Hepatocyte (in vitro differentiated cells): ENCODE data around the gene CORO2B. TPM values are rescaled to one million over a fixed set of nuclear protein-coding genes. Genes with fewer than 3 reads are reported as not detected.

ENCODE experiments used
- DNase-seq: peaks from one replicate; pipeline ENCODE4 v3.0.0-alpha.2; 2016; ENCODE audit warnings: low spot score
- H2AFZ ChIP-seq: fragments of 200-600 bp; sonication (generic); 2 replicates; pipeline ENCODE4 v1.6.0; 2016; ENCODE audit warnings: antibody characterized with exemption, mild to moderate bottlenecking
- H3K27ac ChIP-seq: fragments of 200-600 bp; sonication (generic); 2 replicates; pipeline ENCODE4 v1.5.1; 2016; ENCODE audit warnings: mild to moderate bottlenecking
- H3K27me3 ChIP-seq: fragments of 200-600 bp; sonication (generic); 2 replicates; pipeline ENCODE4 v1.6.1; 2016
- H3K36me3 ChIP-seq: fragments of 200-600 bp; sonication (generic); replicated peaks from 2 replicates; pipeline ENCODE4 v1.5.1; 2016; ENCODE audit warnings: low read depth; ENCODE audit not compliant: insufficient read depth
- H3K4me1 ChIP-seq: fragments of 200-600 bp; sonication (generic); 2 replicates; pipeline ENCODE4 v1.5.1; 2016; ENCODE audit warnings: mild to moderate bottlenecking, moderate library complexity; ENCODE audit not compliant: insufficient read depth
- H3K4me2 ChIP-seq: fragments of 200-600 bp; sonication (generic); 2 replicates; pipeline ENCODE4 v1.6.0; 2016
- H3K4me3 ChIP-seq: fragments of 200-600 bp; sonication (generic); 2 replicates; pipeline ENCODE4 v1.5.1; 2016; ENCODE audit warnings: mild to moderate bottlenecking
- H3K79me2 ChIP-seq: fragments of 200-600 bp; sonication (generic); 2 replicates; pipeline ENCODE4 v1.6.0; 2017; ENCODE audit warnings: mild to moderate bottlenecking
- H3K9me2 ChIP-seq: fragments of 200-600 bp; sonication (generic); replicated peaks from 2 replicates; pipeline ENCODE4 v1.6.0; 2017; ENCODE audit warnings: mild to moderate bottlenecking; ENCODE audit not compliant: insufficient read depth
- H3K9me3 ChIP-seq: fragments of 200-600 bp; sonication (generic); 2 replicates; pipeline ENCODE4 v1.5.1; 2016; ENCODE audit warnings: low read depth, mild to moderate bottlenecking
- H4K20me1 ChIP-seq: fragments of 200-600 bp; sonication (generic); 2 replicates; pipeline ENCODE4 v1.6.0; 2016; ENCODE audit warnings: mild to moderate bottlenecking; ENCODE audit not compliant: insufficient read depth, poor library complexity, severe bottlenecking
- EZH2 ChIP-seq: fragments of 200-600 bp; sonication (generic); IDR thresholded peaks from 2 replicates; pipeline ENCODE4 v1.6.1; 2016; ENCODE audit warnings: antibody characterized with exemption, mild to moderate bottlenecking, borderline replicate concordance
- EZH2phosphoT487 ChIP-seq: fragments of 200-600 bp; sonication (generic); IDR thresholded peaks from one replicate; pipeline ENCODE4 v1.6.1; 2018; ENCODE audit warnings: antibody characterized with exemption, mild to moderate bottlenecking, low read depth, moderate library complexity; ENCODE audit not compliant: unreplicated experiment, severe bottlenecking
- WGBS: methylation state at CpG from one replicate; pipeline ENCODE4 v1.1.6; 2016; ENCODE audit warnings: low lambda C conversion rate; ENCODE audit errors: missing lambda C conversion rate; 5-methylcytosine and 5-hydroxymethylcytosine counted together
- polyA plus RNA-seq: library from polyadenylated mRNA; unstranded; fragments of >200 nt; fragmentation: Nextera tagmentation; extraction: Ambion mirVana; gene quantifications from 2 replicates; pipeline ENCODE4 v1.2.1, GENCODE V29; 2016
- total RNA-seq: library from RNA; depleted of rRNA; stranded (reverse); fragments of >200 nt; gene quantifications from 2 replicates; pipeline ENCODE4 v1.2.3, GENCODE V29; 2014
- TF ChIP-seq, protein P1 (sequence below): fragments of 200-600 bp; sonication (generic); IDR thresholded peaks from 2 replicates; pipeline ENCODE4 v1.5.1; 2016; ENCODE audit warnings: antibody characterized with exemption, mild to moderate bottlenecking; ENCODE audit not compliant: poor library complexity

CORO2B gene
- total and polyA plus RNA-seq, 2 experiments from 2014 or later: 2.9 to 5.1 TPM

DNA sequence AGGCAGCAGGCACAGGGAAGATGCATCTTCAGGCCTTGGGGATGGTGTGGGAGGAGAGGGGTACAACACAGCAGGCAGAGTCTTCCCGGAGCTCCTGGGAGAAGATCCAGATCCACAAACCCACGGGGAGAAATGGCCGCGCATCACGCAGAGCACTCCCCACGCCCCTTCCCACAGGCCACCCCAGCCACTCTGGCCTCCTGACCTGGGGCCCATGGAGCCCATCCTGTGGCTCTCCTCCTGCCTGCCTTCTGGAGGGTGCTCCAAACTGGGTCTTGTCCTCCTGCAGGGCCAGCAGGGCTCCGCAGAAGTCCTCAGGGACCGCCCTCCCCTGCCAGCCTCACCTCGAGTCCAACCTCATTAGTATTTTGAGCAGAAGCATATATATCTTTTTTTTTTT, 17.9 kb downstream of the CORO2B start:
- no peak overlapping the region for H3K4me3 ChIP-seq
- no peaks in the 10 kb centered on the region for H3K27me3 ChIP-seq
- DNase-seq: no peak
- H3K4me2 ChIP-seq: no peak overlapping the region
- no peaks in the 10 kb centered on the region for H3K9me3 ChIP-seq
- no peaks in the 10 kb centered on the region for H3K9me2 ChIP-seq
- no peaks in the 10 kb centered on the region for H3K36me3 ChIP-seq
- peaks cover 13% of the 10 kb centered on the region for H3K4me1 ChIP-seq
- no peaks in the 10 kb centered on the region for H3K79me2 ChIP-seq
- H3K27ac ChIP-seq: no peak overlapping the region
- no peak overlapping the region for H2AFZ ChIP-seq
- TF ChIP-seq EZH2phosphoT487 (no peak), EZH2 (no peak)
- TF ChIP-seq, protein P1, sequence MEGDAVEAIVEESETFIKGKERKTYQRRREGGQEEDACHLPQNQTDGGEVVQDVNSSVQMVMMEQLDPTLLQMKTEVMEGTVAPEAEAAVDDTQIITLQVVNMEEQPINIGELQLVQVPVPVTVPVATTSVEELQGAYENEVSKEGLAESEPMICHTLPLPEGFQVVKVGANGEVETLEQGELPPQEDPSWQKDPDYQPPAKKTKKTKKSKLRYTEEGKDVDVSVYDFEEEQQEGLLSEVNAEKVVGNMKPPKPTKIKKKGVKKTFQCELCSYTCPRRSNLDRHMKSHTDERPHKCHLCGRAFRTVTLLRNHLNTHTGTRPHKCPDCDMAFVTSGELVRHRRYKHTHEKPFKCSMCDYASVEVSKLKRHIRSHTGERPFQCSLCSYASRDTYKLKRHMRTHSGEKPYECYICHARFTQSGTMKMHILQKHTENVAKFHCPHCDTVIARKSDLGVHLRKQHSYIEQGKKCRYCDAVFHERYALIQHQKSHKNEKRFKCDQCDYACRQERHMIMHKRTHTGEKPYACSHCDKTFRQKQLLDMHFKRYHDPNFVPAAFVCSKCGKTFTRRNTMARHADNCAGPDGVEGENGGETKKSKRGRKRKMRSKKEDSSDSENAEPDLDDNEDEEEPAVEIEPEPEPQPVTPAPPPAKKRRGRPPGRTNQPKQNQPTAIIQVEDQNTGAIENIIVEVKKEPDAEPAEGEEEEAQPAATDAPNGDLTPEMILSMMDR: no peak
- WGBS: 91% methylated on average over 8 of the region's 9 CpGs
- no peaks in the 10 kb centered on the region for H4K20me1 ChIP-seq

DNA sequence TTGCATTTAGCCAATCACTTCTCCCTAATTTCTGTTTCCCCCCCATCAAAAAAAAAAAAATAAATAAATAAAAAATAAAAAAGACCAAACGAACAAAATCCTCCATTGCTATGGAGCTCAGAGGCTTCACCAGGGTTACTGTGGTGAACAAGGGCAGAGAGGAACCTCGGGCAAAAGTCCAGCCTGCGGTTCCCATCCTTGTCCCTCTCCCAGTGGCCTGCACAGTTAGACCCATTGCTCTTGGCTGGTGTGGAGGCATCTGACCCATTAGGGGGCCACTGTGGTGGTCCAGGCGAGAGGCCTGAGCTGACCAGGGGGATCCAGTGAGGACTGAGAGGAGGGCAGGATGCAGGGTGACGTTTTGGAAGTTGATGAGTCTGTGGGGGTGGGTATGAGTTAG, 18.8 kb downstream of the CORO2B start:
- Histone ChIP-seq H3K9me2 (no peaks in the 10 kb centered on the region), H3K27ac (no peak overlapping the region), H3K27me3 (no peaks in the 10 kb centered on the region), H3K4me3 (no peak overlapping the region), H3K9me3 (no peaks in the 10 kb centered on the region), H2AFZ (no peak overlapping the region), H4K20me1 (no peaks in the 10 kb centered on the region), H3K79me2 (no peaks in the 10 kb centered on the region), H3K4me2 (no peak overlapping the region), H3K4me1 (peaks cover 13% of the 10 kb centered on the region), H3K36me3 (no peaks in the 10 kb centered on the region)
- TF ChIP-seq, protein P1: no peak
- TF ChIP-seq EZH2phosphoT487: no peak
- TF ChIP-seq EZH2: no peak
- DNase-seq: no peak
- 93% methylated on average over 5 of the region's 5 CpGs for WGBS

DNA sequence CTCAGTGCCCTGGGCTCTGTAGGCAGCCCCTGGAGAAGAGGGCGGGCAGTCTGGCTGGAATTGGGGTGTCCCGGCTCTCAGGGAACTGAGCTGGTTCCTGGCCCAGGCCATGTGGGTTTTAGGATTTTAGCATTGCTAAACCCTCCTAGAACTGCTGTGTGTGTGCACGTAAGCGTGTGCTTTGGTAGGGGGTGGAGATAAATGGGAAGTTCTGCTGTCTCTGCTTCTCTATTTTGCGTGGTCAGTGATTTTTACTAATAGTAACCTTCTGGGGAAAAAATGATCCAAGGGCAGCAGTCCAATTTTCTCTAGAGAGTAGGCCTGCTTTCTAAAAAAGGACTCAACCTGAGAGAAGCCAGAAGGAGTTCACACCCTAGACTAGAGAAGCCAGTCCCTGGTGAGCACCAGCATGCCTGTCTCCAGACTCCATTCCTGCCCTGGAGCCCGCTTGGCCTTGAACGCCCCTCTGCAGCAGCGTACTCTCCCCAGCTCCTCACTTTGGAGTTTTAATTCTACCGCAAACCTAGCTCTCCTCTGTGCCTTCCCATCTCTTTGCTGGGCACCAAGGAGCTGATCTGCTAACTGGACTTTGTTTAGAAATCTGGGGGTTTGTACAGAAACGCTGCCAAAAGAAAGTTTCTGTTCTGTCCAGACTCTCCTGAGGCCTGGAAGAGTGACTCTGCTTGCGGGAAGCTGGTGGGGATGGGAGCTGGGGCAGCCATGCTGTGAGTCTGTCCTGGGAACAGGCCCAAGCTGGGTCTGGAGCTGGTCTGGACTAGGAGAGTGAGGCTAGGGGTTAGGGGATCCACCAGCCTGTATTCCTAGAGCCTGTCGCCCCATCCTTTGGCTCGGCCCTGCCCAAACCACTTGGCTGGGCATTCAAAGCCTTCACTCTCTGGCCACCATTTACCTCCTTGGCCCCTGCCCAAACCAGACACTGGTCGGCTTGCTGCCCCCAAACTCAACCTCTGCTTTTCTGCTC, 19.7 kb downstream of the CORO2B start:
- TF ChIP-seq, protein P1: no peak
- TF ChIP-seq EZH2 (no peak), EZH2phosphoT487 (no peak)
- Histone ChIP-seq H3K27ac (peak overlapping the region; percentile 53), H3K9me3 (no peaks in the 10 kb centered on the region), H4K20me1 (no peaks in the 10 kb centered on the region), H3K4me1 (peaks cover 8% of the 10 kb centered on the region), H3K27me3 (no peaks in the 10 kb centered on the region), H3K79me2 (no peaks in the 10 kb centered on the region), H3K4me2 (no peak overlapping the region), H3K9me2 (no peaks in the 10 kb centered on the region), H2AFZ (no peak overlapping the region), H3K36me3 (no peaks in the 10 kb centered on the region), H3K4me3 (no peak overlapping the region)
- DNase-seq: no peak
- WGBS: 90% methylated on average over 14 of the region's 14 CpGs
